Endothelial cell of umbilical vein (primary cell): Measurements from ENCODE around the gene PFKL. TPM values are rescaled to one million over a fixed set of nuclear protein-coding genes. Genes with fewer than 3 reads are reported as not detected.

Experiments used
- BruUV-seq: library from RNA; stranded (reverse); fragments of 400-500 nt; replicated peaks from 2 replicates; lab custom pipeline; 2021; lab: Mats Ljungman, UMichigan
- CTCF ChIA-PET: fragments of 300-600, 350-600 bp; sonication (Branson Sonifier 250); formaldehyde crosslinking; loops from one replicate; lab custom pipeline; 2021; ENCODE audit warnings: antibody characterized with exemption, inconsistent platforms; lab: Charles Lee
- POLR2A ChIA-PET: fragments of 300-600, 350-600 bp; sonication (Branson Sonifier 250); formaldehyde crosslinking; loops from one replicate; lab custom pipeline; 2021; ENCODE audit warnings: antibody characterized with exemption, inconsistent platforms; lab: Charles Lee
- DNase-seq: peaks from one replicate; pipeline ENCODE4 v3.0.0-alpha.2; 2011; ENCODE audit warnings: low read depth, low spot score
- FAIRE-seq: peaks from 2 replicates; lab custom pipeline; 2011; peaks lifted over from hg19 to GRCh38; lab: Jason Lieb, UNC
- H2AFZ ChIP-seq: 2 replicates; pipeline ENCODE4 v1.6.0; 2012; ENCODE audit warnings: low read depth, low read length, control low read depth, inconsistent platforms
- H3K27ac ChIP-seq: 2 replicates; pipeline ENCODE4 v1.5.1; 2011; ENCODE audit warnings: low read depth, mild to moderate bottlenecking, control low read depth, low read length, moderate library complexity; ENCODE audit not compliant: insufficient read depth
- H3K27me3 ChIP-seq, 2 experiments: 2 replicates each; pipeline versions ENCODE4 v1.6.0 to v1.6.1; 2011; ENCODE audit warnings: low read length in 2 of 2, mixed read lengths in 1 of 2; ENCODE audit not compliant: control insufficient read depth in 2 of 2, insufficient read depth in 2 of 2
- H3K36me3 ChIP-seq, 2 experiments: 2 replicates in 1 of 2; 3 replicates in 1 of 2; pipeline ENCODE4 v1.5.1; 2011; ENCODE audit warnings: low read length in 2 of 2, mild to moderate bottlenecking in 1 of 2, moderate library complexity in 1 of 2; ENCODE audit not compliant: control insufficient read depth in 2 of 2, insufficient read depth in 2 of 2; ENCODE audit errors: extremely low read depth in 1 of 2
- H3K4me1 ChIP-seq: 3 replicates; pipeline ENCODE4 v1.5.1; 2011; ENCODE audit warnings: mild to moderate bottlenecking, low read length; ENCODE audit not compliant: control insufficient read depth, insufficient read depth; ENCODE audit errors: extremely low read depth
- H3K4me2 ChIP-seq: 2 replicates; pipeline ENCODE4 v1.6.1; 2011; ENCODE audit warnings: low read length, control low read depth, mixed read lengths; ENCODE audit not compliant: insufficient read depth
- H3K4me3 ChIP-seq, 3 experiments: fragments of 200-600 bp in 1 of 3; sonication (generic), shearing (Covaris generic) in 1 of 3; replicated peaks in 1 of 3; 2 replicates each; pipeline ENCODE4 v1.5.1; 2011 to 2016; ENCODE audit warnings: control low read depth in 3 of 3, low read length in 3 of 3, mild to moderate bottlenecking in 2 of 3, inconsistent platforms in 1 of 3, low read depth in 1 of 3, moderate library complexity in 1 of 3; ENCODE audit not compliant: insufficient read depth in 1 of 3
- H3K79me2 ChIP-seq: 2 replicates; pipeline ENCODE4 v1.6.0; 2012; ENCODE audit warnings: low read length, inconsistent platforms; ENCODE audit not compliant: control insufficient read depth, insufficient read depth
- H3K9ac ChIP-seq: replicated peaks from 2 replicates; pipeline ENCODE3; 2011; ENCODE audit warnings: low read length, control low read depth; ENCODE audit not compliant: insufficient read depth; ENCODE audit errors: extremely low read depth
- H3K9me1 ChIP-seq: replicated peaks from 3 replicates; pipeline ENCODE4 v1.6.0; 2011; ENCODE audit warnings: mild to moderate bottlenecking, low read length; ENCODE audit not compliant: control insufficient read depth, insufficient read depth; ENCODE audit errors: extremely low read depth
- H3K9me3 ChIP-seq: replicated peaks from 2 replicates; pipeline ENCODE4 v1.5.1; 2012; ENCODE audit warnings: low read length, inconsistent platforms; ENCODE audit not compliant: control insufficient read depth, insufficient read depth
- H4K20me1 ChIP-seq: replicated peaks from 2 replicates; pipeline ENCODE3; 2011; ENCODE audit warnings: mild to moderate bottlenecking, low read length; ENCODE audit not compliant: control insufficient read depth, insufficient read depth; ENCODE audit errors: extremely low read depth
- EZH2 ChIP-seq: IDR thresholded peaks from 2 replicates; pipeline ENCODE4 v1.6.1; 2012; ENCODE audit warnings: borderline replicate concordance, low read depth, mild to moderate bottlenecking, moderate library complexity, low read length, inconsistent platforms; ENCODE audit not compliant: severe bottlenecking
- FOS ChIP-seq: IDR thresholded peaks from 2 replicates; pipeline ENCODE4 v1.6.1; 2011; ENCODE audit warnings: mild to moderate bottlenecking, low read length, moderate library complexity, borderline replicate concordance; ENCODE audit not compliant: insufficient read depth
- GATA2 ChIP-seq: IDR thresholded peaks from 2 replicates; pipeline ENCODE4 v1.7.0; 2011; ENCODE audit warnings: low read depth, mild to moderate bottlenecking, moderate library complexity, mixed read lengths, low read length; ENCODE audit not compliant: insufficient read length, insufficient read depth
- JUN ChIP-seq: IDR thresholded peaks from 2 replicates; pipeline ENCODE4 v1.6.1; 2011; ENCODE audit warnings: borderline replicate concordance, low read depth; ENCODE audit not compliant: insufficient read length, insufficient read depth
- MYC ChIP-seq: IDR thresholded peaks from one replicate; pipeline ENCODE4 v1.6.1; 2011; ENCODE audit warnings: mild to moderate bottlenecking, low read depth, low read length
- POLR2A ChIP-seq: IDR thresholded peaks from 2 replicates; pipeline ENCODE4 v1.6.1; 2012; ENCODE audit warnings: low read depth, mild to moderate bottlenecking, control low read depth, low read length
- POLR2AphosphoS5 ChIP-seq: IDR thresholded peaks from 2 replicates; pipeline ENCODE4 v1.6.1; 2012; ENCODE audit warnings: low read depth, mild to moderate bottlenecking, control low read depth, low read length, moderate library complexity; ENCODE audit not compliant: insufficient read depth
- dilution Hi-C: fragments of 300-500 bp; cut with MboI; formaldehyde crosslinking; loops from one replicate; pipeline ENCODE4 v1.15.0; 2019; ENCODE audit warnings: low sequenced_read_pairs; ENCODE audit not compliant: extremely low pct_ligation_motif_present
- intact Hi-C: fragments of 100-400 bp; cut with micrococcal nuclease; formaldehyde crosslinking; loops from one replicate; pipeline ENCODE4 v1.10.0; 2022
- polyA plus RNA-seq, 4 experiments: library from polyadenylated mRNA; depleted of rRNA in 3 of 4; stranded (reverse) in 3 of 4; unstranded in 1 of 4; fragments of >200 nt; gene quantifications; 2 replicates each; pipeline versions ENCODE4 v1.2.1 to v1.2.3, GENCODE V29; 2011 to 2012; ENCODE audit warnings: missing spikeins in 1 of 4
- total RNA-seq: library from RNA; stranded (reverse); gene quantifications from 2 replicates; pipeline ENCODE4 v1.2.3, GENCODE V29; 2021
- TF ChIP-seq, protein P1 (sequence below), 2 donors: IDR thresholded peaks; 1 replicate in 1 of 2; 2 replicates in 1 of 2; pipeline ENCODE4 v1.5.1; 2011; ENCODE audit warnings: low read length in 2 of 2, mild to moderate bottlenecking in 2 of 2, moderate library complexity in 2 of 2, control low read depth in 1 of 2, inconsistent platforms in 1 of 2, low read depth in 1 of 2; ENCODE audit not compliant: insufficient read depth in 1 of 2; ENCODE audit errors: extremely low read depth in 1 of 2
- TF ChIP-seq, protein P2 (sequence below): IDR thresholded peaks from 2 replicates; pipeline ENCODE4 v1.6.1; 2011; ENCODE audit not compliant: insufficient read depth, insufficient read length

The PFKL gene
- total and polyA plus RNA-seq, 2 donors (not counting 3 experiments of a cell fraction or from before 2014, with no cell fraction given) = 137 to 154 TPM

DNA sequence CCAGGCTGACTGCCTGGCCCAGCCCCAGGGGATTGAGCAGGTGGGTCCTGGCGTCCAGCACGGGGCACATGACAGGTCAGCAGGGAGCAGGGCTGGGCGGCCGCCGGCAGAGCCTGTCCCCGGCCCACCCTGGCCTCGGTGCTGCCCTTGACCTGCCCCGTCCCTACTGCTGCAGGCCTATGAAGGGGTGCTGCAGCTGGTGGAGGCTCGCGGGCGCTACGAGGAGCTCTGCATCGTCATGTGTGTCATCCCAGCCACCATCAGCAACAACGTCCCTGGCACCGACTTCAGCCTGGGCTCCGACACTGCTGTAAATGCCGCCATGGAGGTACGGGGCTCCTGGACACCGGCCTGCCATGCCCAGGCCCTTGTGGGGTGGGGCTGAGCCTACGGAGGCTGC, 23.7 kb downstream of the PFKL start:
- ChIA-PET CTCF (no interaction called here), POLR2A (no interaction called here)
- Histone ChIP-seq H3K4me1 (no peaks in the 10 kb centered on the region), H4K20me1 (no peaks in the 10 kb centered on the region), H3K9me3 (no peaks in the 10 kb centered on the region), H3K9ac (no peak overlapping the region), H3K79me2 (no peaks in the 10 kb centered on the region), H3K36me3 (peaks cover 5 to 46% of the 10 kb centered on the region in 2 experiments), H2AFZ (no peak overlapping the region), H3K9me1 (no peaks in the 10 kb centered on the region), H3K4me2 (no peak overlapping the region), H3K4me3 (no peak overlapping the region), H3K27me3 (no peaks in the 10 kb centered on the region), H3K27ac (no peak overlapping the region)
- no peak for DNase-seq
- intact Hi-C loops = no loop called here
- FAIRE-seq = no peak
- dilution Hi-C loops = no loop called here
- BruUV-seq = no TSS peak
- TF ChIP-seq, protein P1, sequence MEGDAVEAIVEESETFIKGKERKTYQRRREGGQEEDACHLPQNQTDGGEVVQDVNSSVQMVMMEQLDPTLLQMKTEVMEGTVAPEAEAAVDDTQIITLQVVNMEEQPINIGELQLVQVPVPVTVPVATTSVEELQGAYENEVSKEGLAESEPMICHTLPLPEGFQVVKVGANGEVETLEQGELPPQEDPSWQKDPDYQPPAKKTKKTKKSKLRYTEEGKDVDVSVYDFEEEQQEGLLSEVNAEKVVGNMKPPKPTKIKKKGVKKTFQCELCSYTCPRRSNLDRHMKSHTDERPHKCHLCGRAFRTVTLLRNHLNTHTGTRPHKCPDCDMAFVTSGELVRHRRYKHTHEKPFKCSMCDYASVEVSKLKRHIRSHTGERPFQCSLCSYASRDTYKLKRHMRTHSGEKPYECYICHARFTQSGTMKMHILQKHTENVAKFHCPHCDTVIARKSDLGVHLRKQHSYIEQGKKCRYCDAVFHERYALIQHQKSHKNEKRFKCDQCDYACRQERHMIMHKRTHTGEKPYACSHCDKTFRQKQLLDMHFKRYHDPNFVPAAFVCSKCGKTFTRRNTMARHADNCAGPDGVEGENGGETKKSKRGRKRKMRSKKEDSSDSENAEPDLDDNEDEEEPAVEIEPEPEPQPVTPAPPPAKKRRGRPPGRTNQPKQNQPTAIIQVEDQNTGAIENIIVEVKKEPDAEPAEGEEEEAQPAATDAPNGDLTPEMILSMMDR (IDR thresholded peaks at IDR 0.05; ENCODE audit: extremely low read depth in 1 of 2, insufficient read depth in 1 of 2, low read depth in 1 of 2, low read length in 2 of 2) = no peak
- no peak for TF ChIP-seq MYC
- TF ChIP-seq JUN = no peak
- TF ChIP-seq EZH2 = no peak
- no peak for TF ChIP-seq FOS
- no peak for TF ChIP-seq POLR2A
- no peak for TF ChIP-seq GATA2
- no peak for TF ChIP-seq POLR2AphosphoS5
- TF ChIP-seq, protein P2, sequence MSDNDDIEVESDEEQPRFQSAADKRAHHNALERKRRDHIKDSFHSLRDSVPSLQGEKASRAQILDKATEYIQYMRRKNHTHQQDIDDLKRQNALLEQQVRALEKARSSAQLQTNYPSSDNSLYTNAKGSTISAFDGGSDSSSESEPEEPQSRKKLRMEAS = no peak
